ENCODE data around the gene CYB561D2.

Gene CYB561D2

DNA sequence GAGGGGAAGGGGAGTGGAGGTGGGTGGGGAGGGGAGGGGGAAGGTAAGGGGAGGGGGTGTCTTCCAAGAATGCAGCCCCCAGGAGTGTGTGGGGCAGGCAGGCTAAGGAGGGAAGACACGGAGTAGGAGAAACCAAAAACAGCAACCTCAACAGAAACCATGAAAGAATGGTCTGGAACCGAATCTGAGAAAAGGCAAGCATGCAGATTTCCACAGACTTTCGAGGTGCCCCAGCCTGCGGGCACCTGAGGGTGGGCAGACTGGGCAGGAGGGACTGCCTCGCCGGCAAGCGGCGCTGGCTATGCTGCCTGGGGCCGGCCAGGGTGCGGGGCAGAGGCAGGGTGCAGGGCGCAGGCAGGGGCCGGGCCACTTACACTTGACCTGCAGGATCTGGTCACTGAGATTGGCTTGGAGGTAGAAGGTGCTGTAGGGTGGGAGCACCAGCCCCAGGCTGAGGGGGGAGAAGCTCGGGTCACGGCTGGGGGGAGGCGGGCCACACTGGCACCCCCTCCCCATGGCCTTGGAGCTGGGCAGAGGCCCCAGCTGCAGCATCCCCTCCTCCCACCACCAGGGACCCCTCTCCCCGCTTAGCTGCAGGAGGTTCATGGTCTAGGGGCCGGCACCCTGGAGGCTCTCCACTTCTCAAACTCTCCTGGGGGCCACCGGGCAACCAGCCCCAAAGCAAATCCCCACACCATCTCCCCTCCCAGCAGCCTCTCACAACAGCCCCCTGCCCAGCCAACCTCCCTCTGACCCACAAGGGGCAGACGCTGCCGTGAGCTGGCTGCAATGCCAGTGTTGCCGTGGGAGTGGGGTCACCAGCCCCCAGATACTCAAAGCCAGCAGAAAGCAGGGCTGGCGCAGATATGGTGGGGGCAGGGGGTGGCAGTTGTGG lies 23.9 kb downstream of the CYB561D2 start:
- no peak overlapping the region for H3K27ac ChIP-seq (ENCODE audit: low read depth, low read length)
- no peak overlapping the region for H3K4me3 ChIP-seq (ENCODE audit: low read depth in 1 of 2, low read length in 2 of 2)
- peaks cover 0 to 15% of the 10 kb centered on the region in 2 donors for H3K27me3 ChIP-seq (ENCODE audit: control insufficient read depth in 1 of 2, insufficient read depth in 2 of 2, low read length in 2 of 2)
- no peak overlapping the region for H3K9ac ChIP-seq (ENCODE audit: low read length)
- no peaks in the 10 kb centered on the region for H3K9me3 ChIP-seq (ENCODE audit: low read length)
- H3K36me3 ChIP-seq (ENCODE audit: insufficient read depth, low read length): no peaks in the 10 kb centered on the region
- H3K4me1 ChIP-seq (ENCODE audit: insufficient read depth, low read length): no peaks in the 10 kb centered on the region

DNA sequence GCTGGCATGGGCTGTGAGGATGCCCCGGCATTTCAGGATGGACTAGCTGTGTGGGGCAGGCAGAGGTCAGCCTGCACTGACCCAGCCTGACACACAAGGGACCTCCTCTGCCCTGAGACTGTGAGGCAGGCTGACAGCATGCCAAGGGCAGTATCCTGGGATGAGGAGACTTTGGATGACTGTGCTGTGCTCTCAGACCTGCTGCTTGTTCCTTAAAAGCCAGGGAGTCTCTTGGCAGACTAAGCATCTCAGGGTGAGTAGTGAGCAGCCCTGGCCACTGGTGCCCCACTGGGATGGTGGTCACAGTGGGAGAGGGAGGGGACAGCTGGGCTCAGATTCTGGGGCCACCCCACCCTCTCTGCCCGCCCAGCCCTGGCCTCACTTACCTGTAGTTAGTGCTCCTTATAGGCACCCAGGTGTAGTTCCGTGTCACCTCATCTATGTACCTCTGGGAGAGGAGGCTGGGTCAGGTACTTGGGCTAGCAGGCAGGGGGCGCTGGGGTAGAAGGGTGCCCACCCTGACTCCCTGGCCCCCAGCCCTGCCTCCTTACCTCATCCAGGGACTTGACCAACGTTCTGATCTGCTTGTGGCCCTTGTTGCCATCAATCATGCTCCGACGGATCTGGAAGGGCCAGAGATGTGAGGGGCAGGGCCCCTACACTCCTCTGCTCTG lies 24.7 kb downstream of the CYB561D2 start:
- no peaks in the 10 kb centered on the region for H3K36me3 ChIP-seq (ENCODE audit: insufficient read depth, low read length)
- peaks cover 0 to 9% of the 10 kb centered on the region in 2 donors for H3K27me3 ChIP-seq (ENCODE audit: control insufficient read depth in 1 of 2, insufficient read depth in 2 of 2, low read length in 2 of 2)
- no peaks in the 10 kb centered on the region for H3K9me3 ChIP-seq (ENCODE audit: low read length)
- no peak overlapping the region for H3K27ac ChIP-seq (ENCODE audit: low read depth, low read length)
- no peak overlapping the region for H3K4me3 ChIP-seq (ENCODE audit: low read depth in 1 of 2, low read length in 2 of 2)
- H3K4me1 ChIP-seq (ENCODE audit: insufficient read depth, low read length): no peaks in the 10 kb centered on the region
- H3K9ac ChIP-seq (ENCODE audit: low read length): no peak overlapping the region

DNA sequence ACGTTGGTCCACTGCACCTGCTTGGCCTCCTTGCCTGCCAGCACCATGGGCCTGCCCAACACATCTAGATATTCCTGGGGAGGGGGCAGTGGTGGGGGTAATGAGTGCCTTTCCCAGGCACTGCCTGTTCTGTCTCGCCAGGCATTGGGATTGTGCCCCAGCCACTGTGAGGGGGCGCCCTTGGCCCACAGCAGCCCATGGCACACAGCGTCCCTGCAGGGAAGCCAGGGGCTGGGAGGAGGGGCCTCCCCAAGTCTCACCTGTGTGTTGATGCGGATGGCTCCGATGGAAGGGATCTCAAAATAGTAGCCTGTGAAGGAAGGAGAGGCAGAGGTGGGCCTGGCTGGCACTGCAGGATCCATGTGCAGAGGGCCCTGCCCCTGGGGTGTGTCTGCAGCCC lies 27.4 kb downstream of the CYB561D2 start:
- Histone ChIP-seq H3K9me3 (ENCODE audit: low read length) (no peaks in the 10 kb centered on the region), H3K4me1 (ENCODE audit: insufficient read depth, low read length) (no peaks in the 10 kb centered on the region), H3K9ac (ENCODE audit: low read length) (no peak overlapping the region), H3K27me3 (ENCODE audit: control insufficient read depth in 1 of 2, insufficient read depth in 2 of 2, low read length in 2 of 2) (no peaks in the 10 kb centered on the region), H3K36me3 (ENCODE audit: insufficient read depth, low read length) (no peaks in the 10 kb centered on the region), H3K27ac (ENCODE audit: low read depth, low read length) (no peak overlapping the region), H3K4me3 (ENCODE audit: low read depth in 1 of 2, low read length in 2 of 2) (no peak overlapping the region)

- Histone ChIP-seq H3K27me3 (ENCODE audit: control insufficient read depth in 1 of 2, insufficient read depth in 2 of 2, low read length in 2 of 2) (no peaks in the 10 kb centered on the region), H3K4me1 (ENCODE audit: insufficient read depth, low read length) (no peaks in the 10 kb centered on the region), H3K9ac (ENCODE audit: low read length) (no peak overlapping the region), H3K4me3 (ENCODE audit: low read depth in 1 of 2, low read length in 2 of 2) (no peak overlapping the region), H3K9me3 (ENCODE audit: low read length) (no peaks in the 10 kb centered on the region), H3K36me3 (ENCODE audit: insufficient read depth, low read length) (no peaks in the 10 kb centered on the region), H3K27ac (ENCODE audit: low read depth, low read length) (no peak overlapping the region)
Observed at GRCh38 chr3:50378757-50379156, 28.1 kb downstream of the CYB561D2 start.

GRCh38 chr3:50380405-50381085 lies 29.9 kb downstream of the CYB561D2 start:
- H3K27ac ChIP-seq (ENCODE audit: low read depth, low read length): no peak overlapping the region
- no peaks in the 10 kb centered on the region for H3K27me3 ChIP-seq (ENCODE audit: control insufficient read depth in 1 of 2, insufficient read depth in 2 of 2, low read length in 2 of 2)
- H3K4me1 ChIP-seq (ENCODE audit: insufficient read depth, low read length): no peaks in the 10 kb centered on the region
- H3K4me3 ChIP-seq (ENCODE audit: low read depth in 1 of 2, low read length in 2 of 2): no peak overlapping the region
- H3K9me3 ChIP-seq (ENCODE audit: low read length): no peaks in the 10 kb centered on the region
- no peak overlapping the region for H3K9ac ChIP-seq (ENCODE audit: low read length)
- no peaks in the 10 kb centered on the region for H3K36me3 ChIP-seq (ENCODE audit: insufficient read depth, low read length)

DNA sequence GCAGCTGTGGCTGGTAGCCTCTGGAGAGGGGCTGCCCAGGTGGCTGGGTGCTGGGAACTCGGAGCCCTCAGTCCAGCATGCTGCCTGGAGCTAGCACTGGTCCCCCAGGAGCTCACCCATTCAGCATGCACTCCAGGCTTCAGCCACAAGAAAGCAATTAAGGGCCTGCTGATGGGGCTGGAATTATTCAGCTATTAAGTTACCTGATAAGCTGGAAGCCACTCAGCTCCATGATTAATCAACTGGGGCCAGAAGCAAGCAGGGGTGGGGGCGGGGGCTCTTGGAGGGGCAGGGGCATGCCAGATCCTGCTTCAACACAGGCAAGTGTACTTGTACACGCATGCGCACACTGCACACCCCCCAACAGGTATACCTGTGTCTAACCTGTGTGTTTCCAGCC lies 30.7 kb downstream of the CYB561D2 start:
- Histone ChIP-seq H3K9ac (ENCODE audit: low read length) (no peak overlapping the region), H3K36me3 (ENCODE audit: insufficient read depth, low read length) (no peaks in the 10 kb centered on the region), H3K4me3 (ENCODE audit: low read depth in 1 of 2, low read length in 2 of 2) (no peak overlapping the region), H3K4me1 (ENCODE audit: insufficient read depth, low read length) (no peaks in the 10 kb centered on the region), H3K27ac (ENCODE audit: low read depth, low read length) (no peak overlapping the region), H3K27me3 (ENCODE audit: control insufficient read depth in 1 of 2, insufficient read depth in 2 of 2, low read length in 2 of 2) (no peaks in the 10 kb centered on the region), H3K9me3 (ENCODE audit: low read length) (no peaks in the 10 kb centered on the region)

GRCh38 chr3:50382722-50383121 lies 32.1 kb downstream of the CYB561D2 start:
- Histone ChIP-seq H3K4me1 (ENCODE audit: insufficient read depth, low read length) (no peaks in the 10 kb centered on the region), H3K4me3 (ENCODE audit: low read depth in 1 of 2, low read length in 2 of 2) (no peak overlapping the region), H3K9ac (ENCODE audit: low read length) (no peak overlapping the region), H3K9me3 (ENCODE audit: low read length) (no peaks in the 10 kb centered on the region), H3K27ac (ENCODE audit: low read depth, low read length) (no peak overlapping the region), H3K36me3 (ENCODE audit: insufficient read depth, low read length) (no peaks in the 10 kb centered on the region), H3K27me3 (ENCODE audit: control insufficient read depth in 1 of 2, insufficient read depth in 2 of 2, low read length in 2 of 2) (no peaks in the 10 kb centered on the region)

DNA sequence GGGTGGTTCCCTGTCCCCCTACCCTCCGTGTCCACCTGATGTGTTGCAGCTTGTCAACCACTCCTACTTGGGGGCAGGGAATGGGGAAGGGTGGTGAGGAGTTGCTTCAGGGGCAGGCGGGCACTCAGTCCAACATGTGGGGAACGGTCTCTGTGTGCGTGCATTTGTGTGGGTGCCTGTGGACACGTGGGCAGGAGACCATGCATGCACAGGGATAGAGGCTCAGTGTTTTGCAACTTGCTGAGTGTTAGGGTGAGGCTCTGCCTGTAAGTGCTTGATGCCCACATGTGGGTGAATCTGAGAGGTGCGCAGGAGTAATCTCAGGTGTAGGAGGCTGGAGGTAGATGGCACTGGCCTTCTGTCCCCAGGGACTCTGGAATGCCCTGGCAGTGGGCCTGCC lies 33.1 kb downstream of the CYB561D2 start:
- Histone ChIP-seq H3K4me1 (ENCODE audit: insufficient read depth, low read length) (no peaks in the 10 kb centered on the region), H3K9ac (ENCODE audit: low read length) (no peak overlapping the region), H3K36me3 (ENCODE audit: insufficient read depth, low read length) (no peaks in the 10 kb centered on the region), H3K27ac (ENCODE audit: low read depth, low read length) (no peak overlapping the region), H3K27me3 (ENCODE audit: control insufficient read depth in 1 of 2, insufficient read depth in 2 of 2, low read length in 2 of 2) (no peaks in the 10 kb centered on the region), H3K4me3 (ENCODE audit: low read depth in 1 of 2, low read length in 2 of 2) (no peak overlapping the region), H3K9me3 (ENCODE audit: low read length) (no peaks in the 10 kb centered on the region)

- no peaks in the 10 kb centered on the region for H3K9me3 ChIP-seq (ENCODE audit: low read length)
- no peaks in the 10 kb centered on the region for H3K4me1 ChIP-seq (ENCODE audit: insufficient read depth, low read length)
- H3K27me3 ChIP-seq (ENCODE audit: control insufficient read depth in 1 of 2, insufficient read depth in 2 of 2, low read length in 2 of 2): no peaks in the 10 kb centered on the region
- no peaks in the 10 kb centered on the region for H3K36me3 ChIP-seq (ENCODE audit: insufficient read depth, low read length)
- H3K27ac ChIP-seq (ENCODE audit: low read depth, low read length): no peak overlapping the region
- no peak overlapping the region for H3K4me3 ChIP-seq (ENCODE audit: low read depth in 1 of 2, low read length in 2 of 2)
- no peak overlapping the region for H3K9ac ChIP-seq (ENCODE audit: low read length)
Observed at GRCh38 chr3:50385754-50386153, 35.1 kb downstream of the CYB561D2 start.

DNA sequence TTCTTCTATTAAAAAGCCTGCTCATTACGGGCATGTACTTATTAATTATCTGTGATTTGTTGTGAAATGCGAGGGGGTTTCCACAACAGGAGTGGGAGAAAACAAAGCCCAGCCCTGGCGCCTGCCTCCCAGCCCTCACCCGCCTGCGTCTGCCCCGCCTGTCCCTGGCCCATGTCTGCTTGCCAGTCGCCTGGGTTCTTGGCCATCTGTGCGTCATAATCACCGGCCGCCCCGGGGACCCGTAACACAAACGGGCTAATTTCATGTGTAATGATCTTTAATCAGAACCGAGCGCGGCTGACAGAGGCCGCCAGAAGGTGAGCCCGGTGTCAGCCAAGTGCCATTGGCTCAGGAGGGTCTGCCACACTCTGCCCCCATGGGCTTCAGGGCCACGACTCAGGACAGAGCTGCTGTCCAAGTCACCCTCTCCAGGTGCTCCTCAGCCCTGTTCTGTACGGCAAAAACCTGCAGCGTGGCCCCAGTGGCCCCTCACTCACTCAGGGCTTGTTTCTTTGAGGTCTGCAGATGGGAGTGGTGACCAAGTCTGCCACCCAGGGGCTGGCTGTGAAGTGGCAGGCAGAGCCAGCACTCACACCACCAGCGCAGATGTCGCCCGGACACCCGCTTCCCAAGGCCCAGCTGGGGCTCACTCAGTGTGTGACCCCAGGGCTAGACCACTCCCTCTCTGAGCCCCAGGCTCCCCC lies 37.5 kb downstream of the CYB561D2 start:
- H3K27me3 ChIP-seq (ENCODE audit: control insufficient read depth in 1 of 2, insufficient read depth in 2 of 2, low read length in 2 of 2): no peaks in the 10 kb centered on the region
- no peaks in the 10 kb centered on the region for H3K36me3 ChIP-seq (ENCODE audit: insufficient read depth, low read length)
- no peaks in the 10 kb centered on the region for H3K9me3 ChIP-seq (ENCODE audit: low read length)
- H3K27ac ChIP-seq (ENCODE audit: low read depth, low read length): no peak overlapping the region
- H3K4me1 ChIP-seq (ENCODE audit: insufficient read depth, low read length): no peaks in the 10 kb centered on the region
- no peak overlapping the region for H3K4me3 ChIP-seq (ENCODE audit: low read depth in 1 of 2, low read length in 2 of 2)
- H3K9ac ChIP-seq (ENCODE audit: low read length): no peak overlapping the region
